Activated B cell treated with CpG ODN at 0.5 μM for 24 hours (primary cell): ENCODE data around the gene PSMB5. TPM values are rescaled to one million over a fixed set of nuclear protein-coding genes. Genes with fewer than 3 reads are reported as not detected.

Source experiments
- ATAC-seq: fragments of 200-7000 bp; cut with Tn5 transposase; one replicate; pipeline ENCODE4 v1.10.0; 2021; ENCODE audit warnings: low read depth, mild to moderate bottlenecking, moderate library complexity
- CTCF ChIA-PET: fragments of 350-600 bp; sonication (Branson Sonifier 250); formaldehyde crosslinking; loops from one replicate; lab custom pipeline; 2021; ENCODE audit warnings: antibody characterized with exemption; lab: Charles Lee
- POLR2A ChIA-PET: fragments of 350-600 bp; sonication (Branson Sonifier 250); formaldehyde crosslinking; loops from one replicate; lab custom pipeline; 2021; ENCODE audit warnings: antibody characterized with exemption; lab: Charles Lee
- DNase-seq: peaks from one replicate; pipeline ENCODE4 v3.0.0; 2022
- H3K27ac Mint-ChIP-seq: one replicate; pipeline ENCODE4 v1.8.0; 2020; ENCODE audit warnings: mixed read lengths
- H3K27me3 Mint-ChIP-seq: one replicate; pipeline ENCODE4 v1.8.0; 2021; ENCODE audit warnings: mixed read lengths
- H3K36me3 Mint-ChIP-seq: one replicate; pipeline ENCODE4 v1.8.0; 2021; ENCODE audit warnings: low read depth, mixed read lengths
- H3K4me1 Mint-ChIP-seq: one replicate; pipeline ENCODE4 v1.8.0; 2021; ENCODE audit warnings: mixed read lengths
- H3K4me3 Mint-ChIP-seq: one replicate; pipeline ENCODE4 v1.8.0; 2020; ENCODE audit warnings: mild to moderate bottlenecking, mixed read lengths
- H3K9me3 Mint-ChIP-seq: one replicate; pipeline ENCODE4 v1.8.0; 2020; ENCODE audit warnings: mixed read lengths
- CTCF ChIP-seq: fragments of 200-600 bp; IDR thresholded peaks from one replicate; pipeline ENCODE4 v1.8.0; 2022; ENCODE audit warnings: antibody characterized with exemption, mild to moderate bottlenecking
- intact Hi-C: fragments of 100-400 bp; cut with micrococcal nuclease; formaldehyde crosslinking; loops from one replicate; pipeline ENCODE4 v1.15.1; 2024
- total RNA-seq: library from RNA; stranded (reverse); gene quantifications from 2 replicates; pipeline ENCODE4 v1.2.3, GENCODE V29; 2022

Gene PSMB5
- total RNA-seq, 1 donor from 2014 or later: 53.3 TPM

GRCh38 chr14:23000860-23001259 lies 33.8 kb downstream of the PSMB5 start:
- no peaks in the 10 kb centered on the region for H3K27me3 Mint-ChIP-seq

GRCh38 chr14:22998329-22999012 lies 36.2 kb downstream of the PSMB5 start:
- intact Hi-C loops: no loop called here
- no peaks in the 10 kb centered on the region for H3K9me3 Mint-ChIP-seq
- CTCF ChIA-PET: interaction anchor here (6.9 kb wide), 1 partner anchor 61 kb away, joined by 123 read pairs; the partner anchor contains the start of gene CDH24
- H3K4me3 Mint-ChIP-seq: no peak overlapping the region
- peaks cover 12% of the 10 kb centered on the region for H3K36me3 Mint-ChIP-seq
- H3K27ac Mint-ChIP-seq: no peak overlapping the region
- no peaks in the 10 kb centered on the region for H3K27me3 Mint-ChIP-seq
- POLR2A ChIA-PET: no interaction called here
- no peak for TF ChIP-seq CTCF
- ATAC-seq (no peak), DNase-seq (no peak)
- peaks cover 3% of the 10 kb centered on the region for H3K4me1 Mint-ChIP-seq

More at GRCh38 chr14:23000860-23001259, 33.8 kb downstream of the PSMB5 start:
- DNase-seq (no peak), ATAC-seq (no peak)
- ChIA-PET POLR2A (interaction anchor here (1.2 to 1.3 kb wide), 2 partner anchors 18 to 57 kb away, joined by 3 to 4 read pairs; no protein-coding TSS in a partner anchor), CTCF (interaction anchor here (0.9 to 2.0 kb wide), 4 partner anchors 14 to 119 kb away, joined by 3 to 10 read pairs (median 6); no protein-coding TSS in a partner anchor)
- intact Hi-C loops: no loop called here
- no peak for TF ChIP-seq CTCF
- H3K4me3 Mint-ChIP-seq: no peak overlapping the region
- H3K9me3 Mint-ChIP-seq: no peaks in the 10 kb centered on the region
- peaks cover 5% of the 10 kb centered on the region for H3K36me3 Mint-ChIP-seq
- H3K4me1 Mint-ChIP-seq: peaks cover 6% of the 10 kb centered on the region
- H3K27ac Mint-ChIP-seq: no peak overlapping the region

- ATAC-seq (no peak), DNase-seq (no peak)
- peaks cover 3% of the 10 kb centered on the region for H3K4me1 Mint-ChIP-seq
- H3K27ac Mint-ChIP-seq: no peak overlapping the region
- H3K4me3 Mint-ChIP-seq: no peak overlapping the region
- no peaks in the 10 kb centered on the region for H3K27me3 Mint-ChIP-seq
- ChIA-PET CTCF (interaction anchor here (3.4 to 6.9 kb wide), 3 partner anchors 9 to 61 kb away, joined by 39 to 123 read pairs (median 48); partner anchors contain the start of gene CDH24), POLR2A (no interaction called here)
- H3K36me3 Mint-ChIP-seq: peaks cover 16% of the 10 kb centered on the region
- intact Hi-C loops: no loop called here
- no peak for TF ChIP-seq CTCF
- H3K9me3 Mint-ChIP-seq: no peaks in the 10 kb centered on the region
Measured at GRCh38 chr14:22997676-22998323, 36.9 kb downstream of the PSMB5 start.

- H3K4me3 Mint-ChIP-seq: no peak overlapping the region
- no peak overlapping the region for H3K27ac Mint-ChIP-seq
- DNase-seq: no peak
- no peaks in the 10 kb centered on the region for H3K9me3 Mint-ChIP-seq
- ChIA-PET CTCF (interaction anchor here (0.7 to 6.9 kb wide), 7 partner anchors 10 to 62 kb away, joined by 3 to 123 read pairs (median 20); partner anchors contain the start of genes AJUBA and CDH24), POLR2A (interaction anchor here (2.5 to 3.4 kb wide), 2 partner anchors 10 to 61 kb away, joined by 18 to 25 read pairs; partner anchors contain the start of gene CDH24)
- intact Hi-C loops: no loop called here
- H3K36me3 Mint-ChIP-seq: peaks cover 16% of the 10 kb centered on the region
- peaks cover 3% of the 10 kb centered on the region for H3K4me1 Mint-ChIP-seq
- no peak for ATAC-seq
- H3K27me3 Mint-ChIP-seq: no peaks in the 10 kb centered on the region
- TF ChIP-seq CTCF: no peak
Measured at GRCh38 chr14:22996768-22997654, 37.7 kb downstream of the PSMB5 start.
